Measurements from ENCODE around the gene KLC4.
A peak's percentile ranks its signal among the peaks of the same experiment; 100 is the strongest.

KLC4 gene

DNA sequence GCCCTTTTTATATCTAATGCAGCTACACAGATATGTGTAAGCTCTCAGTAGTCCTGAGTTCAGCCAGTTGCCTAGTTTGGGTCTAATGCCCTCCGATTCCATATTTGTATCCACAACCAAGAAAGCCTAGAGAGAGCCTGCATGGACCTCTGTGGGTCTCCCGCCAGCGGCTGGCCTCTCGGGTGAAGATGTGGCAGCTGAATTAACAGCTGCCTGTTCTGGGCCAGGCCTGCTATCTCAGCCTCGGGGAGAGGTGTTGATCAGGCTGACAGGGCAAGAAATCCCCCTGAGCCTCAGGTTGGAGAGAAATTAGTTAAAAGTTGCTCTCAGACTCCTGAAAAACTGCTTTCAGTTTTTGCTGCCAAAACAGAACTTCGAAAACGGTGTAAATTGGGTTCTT is 36.5 kb downstream of the KLC4 start:
- Histone ChIP-seq H3K4me1 (ENCODE audit: control insufficient read depth, insufficient read depth, low read length) (peaks cover 49% of the 10 kb centered on the region), H3K9ac (ENCODE audit: low read depth, low read length) (no peak overlapping the region), H3K27me3 (ENCODE audit: control insufficient read depth, insufficient read depth, low read length) (no peaks in the 10 kb centered on the region), H3K27ac (ENCODE audit: low read depth, low read length) (peak overlapping the region; percentile 65), H3K4me3 (ENCODE audit: low read depth, low read length) (no peak overlapping the region), H3K36me3 (ENCODE audit: control insufficient read depth, insufficient read depth, low read length) (no peaks in the 10 kb centered on the region), H3K9me3 (ENCODE audit: control insufficient read depth, insufficient read depth, low read length) (no peaks in the 10 kb centered on the region)

DNA sequence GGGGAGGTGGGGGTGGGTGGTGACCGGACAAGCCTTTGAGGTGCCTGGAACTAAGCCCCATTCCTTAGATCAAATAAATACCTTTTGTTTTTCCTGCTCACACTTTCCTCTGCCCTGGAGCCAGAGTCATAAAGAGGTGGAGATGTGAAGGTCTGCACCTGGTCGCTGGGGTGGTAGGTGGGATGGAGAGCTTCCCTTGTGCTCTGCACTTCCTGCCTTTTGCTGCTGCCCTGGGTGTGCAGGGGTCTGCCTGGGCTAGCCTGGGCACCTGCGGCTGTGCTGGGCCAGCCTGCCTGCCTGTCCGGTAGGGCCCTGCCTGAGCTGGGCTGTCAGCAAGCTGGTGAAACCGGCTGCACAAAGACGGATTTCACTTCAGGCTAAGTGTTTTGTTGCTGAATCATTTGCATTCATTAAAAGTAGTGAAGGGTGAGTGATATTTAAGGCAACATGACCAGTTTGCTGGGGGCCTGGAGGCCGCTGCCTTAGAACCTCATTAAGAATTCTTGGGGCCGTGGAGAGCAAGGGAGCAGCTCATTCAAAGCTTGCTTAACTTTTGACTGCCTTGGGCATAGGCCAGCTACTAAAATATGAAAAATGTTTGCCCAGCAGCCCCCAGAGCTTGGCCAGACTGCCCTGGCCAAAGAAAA is 37.1 kb downstream of the KLC4 start:
- Histone ChIP-seq H3K4me3 (ENCODE audit: low read depth, low read length) (no peak overlapping the region), H3K4me1 (ENCODE audit: control insufficient read depth, insufficient read depth, low read length) (peaks cover 45% of the 10 kb centered on the region), H3K9me3 (ENCODE audit: control insufficient read depth, insufficient read depth, low read length) (no peaks in the 10 kb centered on the region), H3K27me3 (ENCODE audit: control insufficient read depth, insufficient read depth, low read length) (no peaks in the 10 kb centered on the region), H3K36me3 (ENCODE audit: control insufficient read depth, insufficient read depth, low read length) (no peaks in the 10 kb centered on the region), H3K27ac (ENCODE audit: low read depth, low read length) (peak overlapping the region; percentile 65), H3K9ac (ENCODE audit: low read depth, low read length) (no peak overlapping the region)

DNA sequence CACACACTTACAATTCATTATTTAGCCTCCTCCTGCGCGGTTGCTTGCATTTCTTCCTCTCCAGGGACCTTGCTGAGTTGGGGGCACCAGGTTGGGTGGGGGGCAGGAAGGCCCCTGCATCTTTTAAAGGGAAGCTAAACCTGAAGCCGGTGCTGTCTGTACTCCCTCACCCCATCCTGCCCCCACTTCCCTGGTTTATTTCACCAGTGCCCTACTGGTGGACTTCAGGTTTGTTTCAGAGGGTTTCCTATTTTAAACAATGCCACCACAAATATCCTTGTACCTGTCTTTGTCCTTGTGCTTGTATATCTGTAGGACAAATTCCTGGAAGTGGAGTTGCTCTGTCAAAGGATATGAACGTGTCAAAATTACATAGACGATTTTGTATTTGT is 37.7 kb downstream of the KLC4 start:
- no peak overlapping the region for H3K9ac ChIP-seq (ENCODE audit: low read depth, low read length)
- H3K27ac ChIP-seq (ENCODE audit: low read depth, low read length): peak overlapping the region; percentile 65
- H3K9me3 ChIP-seq (ENCODE audit: control insufficient read depth, insufficient read depth, low read length): no peaks in the 10 kb centered on the region
- no peak overlapping the region for H3K4me3 ChIP-seq (ENCODE audit: low read depth, low read length)
- peaks cover 45% of the 10 kb centered on the region for H3K4me1 ChIP-seq (ENCODE audit: control insufficient read depth, insufficient read depth, low read length)
- H3K36me3 ChIP-seq (ENCODE audit: control insufficient read depth, insufficient read depth, low read length): no peaks in the 10 kb centered on the region
- no peaks in the 10 kb centered on the region for H3K27me3 ChIP-seq (ENCODE audit: control insufficient read depth, insufficient read depth, low read length)

DNA sequence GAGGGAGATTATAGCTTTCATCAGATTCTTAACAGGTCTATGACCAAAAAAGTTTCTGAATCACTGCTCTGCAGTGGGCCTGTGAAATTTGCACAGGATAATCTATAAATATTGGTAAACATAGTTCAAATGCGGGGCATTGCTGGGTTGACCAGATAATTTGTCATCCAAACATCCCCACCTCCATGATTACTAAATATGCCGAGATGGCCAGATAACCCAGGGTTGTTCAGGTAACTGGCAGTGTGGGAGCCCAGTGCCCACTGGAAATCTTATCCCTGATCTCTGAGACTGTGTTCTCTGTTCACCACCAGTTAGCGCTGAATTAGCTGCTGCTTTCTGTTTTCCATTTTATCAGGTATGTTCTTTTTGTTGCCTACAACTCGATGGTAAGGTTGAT is 38.1 kb downstream of the KLC4 start:
- no peak overlapping the region for H3K4me3 ChIP-seq (ENCODE audit: low read depth, low read length)

DNA sequence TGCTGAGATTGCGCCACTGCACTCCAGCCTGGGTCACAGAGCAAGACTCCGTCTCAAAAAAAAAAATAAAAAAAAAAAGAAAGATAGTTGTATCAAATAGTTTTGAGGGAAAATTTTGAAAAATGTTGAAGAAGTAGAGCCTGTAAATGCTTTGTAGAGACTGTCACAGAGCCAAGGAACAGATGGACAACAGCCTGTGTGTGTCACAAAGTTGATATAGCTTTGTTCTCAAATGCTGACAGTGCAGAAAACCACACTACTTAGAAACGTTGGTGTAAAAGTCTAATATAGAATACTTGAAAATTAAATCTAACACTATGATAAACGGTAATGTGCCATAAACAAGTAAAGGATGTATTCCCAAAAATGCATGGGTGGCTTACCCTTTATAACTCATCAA is 42.1 kb downstream of the KLC4 start:
- Histone ChIP-seq H3K27me3 (ENCODE audit: control insufficient read depth, insufficient read depth, low read length) (no peaks in the 10 kb centered on the region), H3K36me3 (ENCODE audit: control insufficient read depth, insufficient read depth, low read length) (no peaks in the 10 kb centered on the region), H3K9me3 (ENCODE audit: control insufficient read depth, insufficient read depth, low read length) (no peaks in the 10 kb centered on the region), H3K9ac (ENCODE audit: low read depth, low read length) (no peak overlapping the region), H3K4me3 (ENCODE audit: low read depth, low read length) (no peak overlapping the region), H3K4me1 (ENCODE audit: control insufficient read depth, insufficient read depth, low read length) (peaks cover 37% of the 10 kb centered on the region), H3K27ac (ENCODE audit: low read depth, low read length) (no peak overlapping the region)

More for the DNA sequence above, 38.1 kb downstream of the KLC4 start:
- H3K9me3 ChIP-seq (ENCODE audit: control insufficient read depth, insufficient read depth, low read length): no peaks in the 10 kb centered on the region
- H3K9ac ChIP-seq (ENCODE audit: low read depth, low read length): no peak overlapping the region
- peaks cover 44% of the 10 kb centered on the region for H3K4me1 ChIP-seq (ENCODE audit: control insufficient read depth, insufficient read depth, low read length)
- peak overlapping the region; percentile 65 for H3K27ac ChIP-seq (ENCODE audit: low read depth, low read length)
- H3K27me3 ChIP-seq (ENCODE audit: control insufficient read depth, insufficient read depth, low read length): no peaks in the 10 kb centered on the region
- no peaks in the 10 kb centered on the region for H3K36me3 ChIP-seq (ENCODE audit: control insufficient read depth, insufficient read depth, low read length)

DNA sequence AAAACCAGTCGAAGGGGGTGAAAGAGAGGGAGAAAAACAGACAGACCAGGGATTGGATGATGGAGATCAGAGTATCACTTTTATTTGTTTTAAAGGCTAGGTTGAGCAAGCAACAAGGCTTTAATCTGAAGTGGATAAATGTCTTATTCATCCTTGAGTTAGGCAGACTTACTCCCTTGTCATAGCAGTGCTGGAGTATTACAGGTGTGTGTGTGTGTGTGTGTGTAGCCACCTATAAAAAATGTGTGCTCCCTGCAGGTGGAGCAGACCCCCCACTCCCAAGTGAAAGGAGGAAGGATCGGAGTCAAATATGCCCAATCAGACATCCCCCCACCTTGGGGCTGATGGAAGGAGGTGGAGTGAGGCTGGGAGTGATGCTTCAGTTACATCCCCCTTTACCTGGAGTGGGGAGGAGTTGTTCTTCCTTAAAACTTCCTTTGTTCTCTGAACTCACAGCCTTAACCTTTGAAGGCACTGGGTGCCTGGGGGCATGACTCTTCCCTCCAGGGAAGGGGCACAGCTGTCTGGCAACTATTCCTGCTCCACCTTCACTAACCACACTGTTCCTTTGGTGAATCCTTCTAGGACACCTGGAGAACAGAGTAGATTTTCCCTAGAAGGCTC is 43.9 kb downstream of the KLC4 start:
- H3K9me3 ChIP-seq (ENCODE audit: control insufficient read depth, insufficient read depth, low read length): no peaks in the 10 kb centered on the region
- H3K27ac ChIP-seq (ENCODE audit: low read depth, low read length): peak overlapping the region; percentile 35
- no peaks in the 10 kb centered on the region for H3K27me3 ChIP-seq (ENCODE audit: control insufficient read depth, insufficient read depth, low read length)
- peaks cover 22% of the 10 kb centered on the region for H3K4me1 ChIP-seq (ENCODE audit: control insufficient read depth, insufficient read depth, low read length)
- no peak overlapping the region for H3K4me3 ChIP-seq (ENCODE audit: low read depth, low read length)
- H3K9ac ChIP-seq (ENCODE audit: low read depth, low read length): no peak overlapping the region
- H3K36me3 ChIP-seq (ENCODE audit: control insufficient read depth, insufficient read depth, low read length): no peaks in the 10 kb centered on the region

DNA sequence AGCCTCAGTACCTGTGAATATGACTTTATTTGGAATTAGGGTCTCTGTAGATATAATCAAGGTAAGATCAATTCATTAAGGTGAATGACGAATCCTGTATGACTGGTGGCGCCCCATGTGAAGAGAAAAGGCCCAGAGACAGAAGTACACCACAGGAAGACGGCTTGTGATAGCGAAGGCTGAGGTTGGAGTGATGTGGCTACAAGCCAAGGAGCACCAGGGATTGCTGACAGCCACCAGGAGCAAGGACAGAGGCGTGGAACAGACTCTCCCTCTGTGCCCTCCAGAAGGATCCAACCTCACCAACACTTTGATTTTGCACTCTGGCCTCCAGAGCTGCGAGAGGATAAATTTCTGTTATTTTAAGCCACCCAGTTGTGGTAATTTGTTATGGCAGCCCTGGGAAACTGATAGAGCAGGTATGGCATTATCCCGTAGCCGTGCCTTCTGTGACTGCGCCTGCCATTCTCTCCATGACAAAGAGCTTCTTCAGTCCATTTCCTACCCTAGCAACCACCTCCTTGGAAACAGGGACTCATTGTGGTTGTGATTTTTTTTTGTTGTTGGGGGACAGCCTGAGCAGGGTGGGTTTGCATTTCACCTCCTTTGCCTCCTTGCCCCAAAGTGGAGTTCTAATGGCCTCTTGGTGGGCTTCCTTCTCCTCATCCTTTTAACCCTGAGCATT is 46.2 kb downstream of the KLC4 start:
- peaks cover 22% of the 10 kb centered on the region for H3K4me1 ChIP-seq (ENCODE audit: control insufficient read depth, insufficient read depth, low read length)
- no peak overlapping the region for H3K9ac ChIP-seq (ENCODE audit: low read depth, low read length)
- H3K36me3 ChIP-seq (ENCODE audit: control insufficient read depth, insufficient read depth, low read length): no peaks in the 10 kb centered on the region
- H3K4me3 ChIP-seq (ENCODE audit: low read depth, low read length): no peak overlapping the region
- H3K27ac ChIP-seq (ENCODE audit: low read depth, low read length): no peak overlapping the region
- H3K9me3 ChIP-seq (ENCODE audit: control insufficient read depth, insufficient read depth, low read length): no peaks in the 10 kb centered on the region
- no peaks in the 10 kb centered on the region for H3K27me3 ChIP-seq (ENCODE audit: control insufficient read depth, insufficient read depth, low read length)

DNA sequence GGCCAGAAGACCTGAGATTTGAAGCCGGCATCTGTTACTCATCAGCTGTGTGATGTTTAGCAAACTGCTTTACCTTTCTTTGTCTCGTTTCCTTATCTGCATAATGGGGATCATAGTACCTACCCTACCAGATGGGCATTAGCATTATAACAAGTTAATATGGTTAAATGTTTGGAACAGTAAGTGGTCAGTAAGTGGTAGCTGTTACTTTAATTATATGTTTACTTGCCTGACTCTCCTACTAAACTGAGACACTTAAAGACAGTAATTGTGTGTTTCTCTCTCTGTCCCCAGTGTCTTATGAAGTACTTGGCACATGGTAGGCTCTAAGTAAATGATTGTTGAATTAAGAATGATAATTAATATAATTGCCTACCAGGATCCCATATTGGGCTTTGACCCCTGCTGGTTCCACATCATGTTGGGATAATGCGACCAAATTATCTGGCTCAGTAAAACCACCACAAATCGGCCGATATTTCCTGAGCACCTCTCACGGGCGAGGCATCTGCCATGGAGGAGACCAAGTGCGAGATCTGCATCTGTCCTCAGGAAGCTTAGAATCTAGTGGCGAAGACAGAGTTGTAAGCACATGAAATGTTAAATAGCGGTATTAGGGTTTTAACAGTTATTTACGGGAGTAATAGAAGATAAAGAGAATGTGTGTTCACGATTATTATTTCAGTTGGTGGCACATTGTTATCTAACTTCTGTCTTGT is 48.1 kb downstream of the KLC4 start:
- H3K27me3 ChIP-seq (ENCODE audit: control insufficient read depth, insufficient read depth, low read length): no peaks in the 10 kb centered on the region
- H3K4me1 ChIP-seq (ENCODE audit: control insufficient read depth, insufficient read depth, low read length): peaks cover 25% of the 10 kb centered on the region
- H3K27ac ChIP-seq (ENCODE audit: low read depth, low read length): no peak overlapping the region
- H3K9me3 ChIP-seq (ENCODE audit: control insufficient read depth, insufficient read depth, low read length): no peaks in the 10 kb centered on the region
- H3K36me3 ChIP-seq (ENCODE audit: control insufficient read depth, insufficient read depth, low read length): no peaks in the 10 kb centered on the region
- H3K4me3 ChIP-seq (ENCODE audit: low read depth, low read length): no peak overlapping the region
- no peak overlapping the region for H3K9ac ChIP-seq (ENCODE audit: low read depth, low read length)

DNA sequence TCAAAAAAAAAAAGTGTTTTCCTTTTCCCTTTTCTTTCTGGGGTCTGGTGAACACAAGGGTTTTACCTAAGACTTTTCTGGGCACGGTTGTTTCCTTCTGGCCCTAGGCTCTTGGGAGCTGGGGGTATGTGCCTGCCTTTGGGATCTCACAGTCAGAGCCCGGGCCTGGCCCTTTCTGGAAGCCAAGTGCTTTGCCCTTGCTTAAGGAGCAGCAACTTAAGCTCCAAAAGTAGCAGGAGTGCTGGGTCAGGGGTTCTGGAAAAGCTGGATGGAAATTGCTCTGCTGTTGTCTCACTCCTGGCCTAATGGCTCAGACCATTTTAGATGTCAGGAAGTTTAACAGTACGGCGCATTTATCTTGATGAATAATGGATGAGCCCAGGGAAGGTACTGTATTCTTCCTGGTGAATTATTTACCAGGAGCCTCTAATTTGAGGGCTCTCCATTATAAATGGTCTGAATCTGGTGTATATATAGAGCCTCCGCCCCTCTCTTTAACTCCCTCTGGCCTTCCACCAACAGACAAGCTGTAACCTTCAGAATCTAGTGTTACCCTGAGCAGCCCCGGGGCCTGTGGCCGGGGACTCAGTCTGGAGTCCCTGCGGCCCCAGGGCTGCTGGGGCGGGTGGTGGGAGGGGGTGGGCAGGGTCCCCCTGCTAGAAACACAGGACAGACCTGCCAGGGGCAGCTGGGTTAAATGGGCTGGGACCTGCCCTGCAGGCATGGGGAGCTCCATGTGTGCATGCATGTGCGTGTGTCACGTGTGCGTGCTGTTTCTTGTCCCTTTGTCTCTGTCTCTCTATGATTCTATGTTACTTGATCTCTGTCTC is 54.2 kb downstream of the KLC4 start:
- Histone ChIP-seq H3K27ac (ENCODE audit: low read depth, low read length) (peak overlapping the region; percentile 26), H3K4me3 (ENCODE audit: low read depth, low read length) (no peak overlapping the region), H3K4me1 (ENCODE audit: control insufficient read depth, insufficient read depth, low read length) (peaks cover 20% of the 10 kb centered on the region), H3K36me3 (ENCODE audit: control insufficient read depth, insufficient read depth, low read length) (no peaks in the 10 kb centered on the region), H3K9ac (ENCODE audit: low read depth, low read length) (no peak overlapping the region), H3K9me3 (ENCODE audit: control insufficient read depth, insufficient read depth, low read length) (no peaks in the 10 kb centered on the region), H3K27me3 (ENCODE audit: control insufficient read depth, insufficient read depth, low read length) (no peaks in the 10 kb centered on the region)

DNA sequence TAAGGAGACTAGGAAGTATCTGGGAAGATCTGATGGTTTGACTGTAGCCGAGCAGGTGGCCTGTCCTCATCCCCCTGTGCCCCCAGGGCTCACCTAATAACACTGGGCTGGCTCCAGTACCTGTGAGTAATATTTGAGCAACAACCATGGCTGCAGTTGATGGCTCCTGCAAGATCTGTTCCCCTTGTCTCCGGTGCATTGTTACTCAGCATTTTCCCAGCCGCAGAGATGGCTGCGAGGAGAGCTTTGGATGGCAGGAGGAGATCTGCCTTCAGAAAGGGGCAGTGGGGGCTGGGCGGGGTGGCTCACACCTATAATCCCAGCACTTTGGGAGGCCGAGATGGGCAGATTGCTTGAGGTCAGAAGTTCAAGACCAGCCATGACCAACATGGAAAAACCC is 55.9 kb downstream of the KLC4 start:
- Histone ChIP-seq H3K9ac (ENCODE audit: low read depth, low read length) (no peak overlapping the region), H3K27ac (ENCODE audit: low read depth, low read length) (no peak overlapping the region), H3K4me1 (ENCODE audit: control insufficient read depth, insufficient read depth, low read length) (peaks cover 25% of the 10 kb centered on the region), H3K9me3 (ENCODE audit: control insufficient read depth, insufficient read depth, low read length) (no peaks in the 10 kb centered on the region), H3K36me3 (ENCODE audit: control insufficient read depth, insufficient read depth, low read length) (no peaks in the 10 kb centered on the region), H3K27me3 (ENCODE audit: control insufficient read depth, insufficient read depth, low read length) (no peaks in the 10 kb centered on the region), H3K4me3 (ENCODE audit: low read depth, low read length) (no peak overlapping the region)

All from HUES48 (cell line).